ENCODE measurements around the gene OXNAD1. TPM values are rescaled to one million over a fixed set of nuclear protein-coding genes. Genes with fewer than 3 reads are reported as not detected.

OXNAD1 gene
- total RNA-seq, 3 donors from 2014 or later, result 21.5 to 35.2 (median 28.4) TPM

- intact Hi-C loops (cut with DNase I, micrococcal nuclease), result no loop called here
- peaks cover 7% of the 10 kb centered on the region for H3K9me3 ChIP-seq
- no peak for DNase-seq
- TF ChIP-seq CTCF (IDR thresholded peaks at IDR 0.05), result no peak
- no peaks in the 10 kb centered on the region for H3K4me1 ChIP-seq (ENCODE audit: low read depth)
- no peak for ATAC-seq
- H3K4me3 ChIP-seq, result no peak overlapping the region
- H3K36me3 ChIP-seq (ENCODE audit: low read depth), result no peaks in the 10 kb centered on the region
Observed at GRCh38 chr3:16330351-16330750, 65.3 kb downstream of the OXNAD1 start.

- intact Hi-C loops (cut with DNase I, micrococcal nuclease), result no loop called here
- Histone ChIP-seq H3K36me3 (ENCODE audit: low read depth) (no peaks in the 10 kb centered on the region), H3K4me1 (ENCODE audit: low read depth) (no peaks in the 10 kb centered on the region), H3K9me3 (peaks cover 7% of the 10 kb centered on the region), H3K4me3 (no peak overlapping the region)
- DNase-seq (no peak), ATAC-seq (peak; percentile 61)
- TF ChIP-seq CTCF (IDR thresholded peaks at IDR 0.05), result no peak
Observed at GRCh38 chr3:16331319-16331883, 66.4 kb downstream of the OXNAD1 start.

- ATAC-seq (no peak), DNase-seq (no peak)
- Histone ChIP-seq H3K4me1 (ENCODE audit: low read depth) (no peaks in the 10 kb centered on the region), H3K36me3 (ENCODE audit: low read depth) (no peaks in the 10 kb centered on the region), H3K9me3 (peaks cover 7% of the 10 kb centered on the region), H3K4me3 (no peak overlapping the region)
- no peak for TF ChIP-seq CTCF (IDR thresholded peaks at IDR 0.05)
- intact Hi-C loops (cut with DNase I, micrococcal nuclease), result no loop called here
Observed at GRCh38 chr3:16332904-16333426, 68.0 kb downstream of the OXNAD1 start.

GRCh38 chr3:16334909-16335308 is 69.9 kb downstream of the OXNAD1 start:
- Histone ChIP-seq H3K4me1 (ENCODE audit: low read depth) (no peaks in the 10 kb centered on the region), H3K36me3 (ENCODE audit: low read depth) (no peaks in the 10 kb centered on the region), H3K9me3 (peaks cover 7% of the 10 kb centered on the region), H3K4me3 (no peak overlapping the region)
- intact Hi-C loops (cut with DNase I, micrococcal nuclease), result no loop called here
- DNase-seq, result no peak
- no peak for TF ChIP-seq CTCF (IDR thresholded peaks at IDR 0.05)
- no peak for ATAC-seq

- ATAC-seq (no peak), DNase-seq (no peak)
- no peaks in the 10 kb centered on the region for H3K4me1 ChIP-seq (ENCODE audit: low read depth)
- peaks cover 7% of the 10 kb centered on the region for H3K9me3 ChIP-seq
- H3K4me3 ChIP-seq, result no peak overlapping the region
- no peak for TF ChIP-seq CTCF (IDR thresholded peaks at IDR 0.05)
- intact Hi-C loops (cut with DNase I, micrococcal nuclease), result no loop called here
- no peaks in the 10 kb centered on the region for H3K36me3 ChIP-seq (ENCODE audit: low read depth)
Observed at GRCh38 chr3:16335333-16335732, 70.3 kb downstream of the OXNAD1 start.

Measured in mucosa of descending colon (tissue), 3 donors.